ENCODE measurements around the gene S100A7A.

The S100A7A gene

DNA sequence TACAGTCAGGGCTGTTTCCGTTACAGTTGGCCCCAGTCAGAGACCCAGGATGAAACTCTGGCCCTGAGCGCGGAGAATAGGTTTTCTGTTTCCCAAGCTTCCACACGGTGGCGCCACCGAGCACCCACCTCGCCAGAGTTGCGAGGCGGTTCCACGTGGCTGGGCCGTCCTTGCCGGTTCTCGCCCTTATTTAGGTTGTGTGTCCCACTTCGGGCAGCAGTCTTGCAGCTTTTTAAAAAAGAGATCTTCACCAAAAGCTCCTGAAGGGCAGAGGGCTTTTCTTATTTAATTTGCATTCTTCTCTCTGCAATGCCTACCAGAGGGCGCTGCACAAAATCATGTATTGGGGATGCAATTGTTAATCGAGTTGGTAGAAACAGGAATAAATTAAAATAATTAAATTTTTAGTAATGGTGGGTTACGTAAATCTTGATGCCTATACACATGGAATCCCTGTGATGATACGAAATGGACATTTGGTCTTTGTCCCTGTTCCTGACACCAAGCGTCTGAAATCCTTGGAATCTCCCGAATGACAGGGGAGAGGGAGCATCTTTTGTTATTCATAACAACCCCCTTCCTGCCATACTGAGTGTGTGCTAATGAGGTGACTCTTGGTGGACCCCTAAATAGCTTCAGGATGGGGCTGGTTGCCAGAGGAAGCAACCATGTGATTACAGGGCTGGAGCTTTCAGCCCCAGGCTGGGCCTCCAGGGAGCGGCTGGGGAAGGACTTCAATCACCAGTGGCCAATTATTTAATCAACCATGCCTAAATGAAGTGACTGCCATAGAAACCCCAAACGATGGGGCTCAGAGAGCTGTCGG lies 49.7 kb downstream of the S100A7A start:
- DNase-seq = no peak

GRCh38 chr1:153466908-153467307 lies 50.6 kb downstream of the S100A7A start:
- DNase-seq = no peak

DNA sequence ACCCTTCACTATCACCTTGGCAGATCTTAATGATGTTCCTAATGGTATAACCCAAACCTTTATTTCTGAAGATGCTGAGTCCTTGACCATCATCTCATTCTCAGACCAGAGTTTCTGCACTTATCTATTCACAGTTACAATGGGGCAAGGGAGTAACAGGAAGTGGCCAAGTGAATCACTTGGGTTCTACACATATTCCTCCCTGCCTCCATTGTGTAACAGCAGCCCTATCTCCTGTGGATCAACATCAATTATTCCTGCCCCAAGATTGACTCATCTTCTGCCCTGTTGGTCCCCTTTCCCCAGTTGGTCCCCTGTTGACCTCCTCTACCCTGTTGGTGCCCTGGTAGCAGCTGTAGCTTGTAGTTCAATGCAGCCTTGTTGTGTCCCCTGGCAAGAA lies 54.4 kb downstream of the S100A7A start:
- no peak for DNase-seq
